Endometrial microvascular endothelial cells (primary cell): ENCODE data around the gene TAX1BP1. TPM values are rescaled to one million over a fixed set of nuclear protein-coding genes. Genes with fewer than 3 reads are reported as not detected.

Experiments
- in situ Hi-C: cut with HindIII; loops from 2 replicates; pipeline ENCODE4 v1.10.0; 2017; ENCODE audit warnings: low sequenced_read_pairs, low pct_unique_long_range_greater_than_20kb; ENCODE audit errors: inconsistent ontology term
- total RNA-seq: library from RNA; depleted of rRNA; stranded (reverse); fragments of >200 nt; gene quantifications from one replicate; pipeline ENCODE4 v1.2.3, GENCODE V29; 2015; ENCODE audit errors: inconsistent ontology term

Gene TAX1BP1
- total RNA-seq, 1 donor from 2014 or later: 42.3 TPM

DNA sequence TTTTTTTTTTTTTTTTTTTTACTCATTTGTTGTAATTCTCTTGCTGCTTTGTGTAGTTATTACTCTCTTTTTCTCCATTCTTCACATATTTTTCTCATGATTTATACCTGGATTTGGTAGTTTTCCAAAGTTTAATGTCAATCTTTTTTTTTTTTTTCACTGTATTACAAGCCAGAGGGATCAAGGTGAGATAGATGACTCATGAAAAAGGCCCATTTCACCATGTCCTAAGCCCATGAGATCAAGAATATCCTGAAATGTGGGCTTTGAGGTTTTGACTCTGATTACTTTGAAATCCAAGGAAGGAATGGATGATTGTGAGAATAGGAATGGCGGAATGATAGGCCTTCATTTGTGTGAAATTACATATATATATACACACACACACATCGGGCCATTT is 31.1 kb downstream of the TAX1BP1 start:
- in situ Hi-C loops: no loop called here

DNA sequence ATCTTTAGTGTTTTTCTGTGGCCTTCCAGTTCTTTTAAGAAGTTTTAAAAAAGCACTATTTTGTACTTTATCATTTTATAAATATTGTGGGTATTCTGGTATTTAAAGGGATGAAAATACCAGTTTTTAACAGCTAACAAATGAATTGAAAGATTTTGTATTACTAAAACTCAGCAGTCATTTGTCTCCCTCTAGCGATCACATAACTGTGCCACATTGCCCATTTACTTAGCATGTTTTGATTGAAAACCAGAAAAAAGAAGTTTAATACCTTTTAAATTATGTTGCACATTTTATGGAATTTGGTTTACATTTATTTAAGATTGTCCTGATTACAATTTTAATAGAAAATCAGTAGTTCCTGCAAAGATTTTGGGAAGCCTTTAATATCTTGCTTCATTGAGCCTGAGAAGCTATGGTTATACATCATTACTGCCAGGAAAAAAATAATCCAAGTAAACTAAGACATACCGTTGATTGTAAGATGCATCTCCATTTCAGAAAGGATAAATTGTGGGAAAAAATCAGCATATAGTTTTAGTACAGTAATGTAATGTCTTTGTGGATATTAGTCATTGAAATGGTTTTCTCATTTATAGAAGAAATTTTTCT is 34.9 kb downstream of the TAX1BP1 start:
- in situ Hi-C loops: no loop called here

DNA sequence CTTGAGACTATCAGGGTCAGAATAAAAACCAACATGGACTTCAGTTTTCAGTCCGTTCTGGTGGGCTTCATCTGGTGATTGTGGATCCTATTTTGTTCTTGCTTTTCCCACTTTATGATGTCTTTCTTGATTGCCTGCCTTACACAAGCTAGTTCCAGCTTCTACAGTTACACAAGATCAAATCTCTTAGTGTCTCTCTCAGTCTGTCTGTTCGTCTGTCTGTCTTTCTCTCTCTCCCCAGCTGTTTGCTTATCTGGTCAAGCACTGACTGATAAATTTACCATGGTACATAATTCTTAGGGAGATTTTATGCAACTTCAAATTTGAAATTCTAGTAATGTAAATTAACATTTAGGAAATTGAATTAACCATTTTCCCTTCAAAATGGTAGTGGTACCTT is 35.8 kb downstream of the TAX1BP1 start:
- in situ Hi-C loops: no loop called here

DNA sequence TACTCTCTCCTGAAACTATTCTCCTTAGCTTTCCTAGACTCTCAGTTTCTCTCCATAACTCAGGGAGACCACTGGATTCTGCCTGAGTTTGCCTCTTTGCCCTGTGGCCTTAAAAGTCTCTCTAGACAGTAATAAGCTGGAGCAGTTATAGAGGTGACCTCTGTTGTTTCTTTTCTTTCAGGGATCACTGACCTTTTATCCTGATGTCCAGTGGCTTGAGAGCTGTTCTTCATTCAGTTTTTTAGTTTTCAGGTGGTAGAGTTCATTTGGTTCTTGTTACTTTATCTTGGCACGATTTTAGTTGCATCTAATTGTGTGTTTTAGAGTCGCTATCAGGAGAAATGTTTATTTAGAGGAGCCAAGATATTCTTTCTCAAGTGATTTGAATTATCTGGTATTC is 37.7 kb downstream of the TAX1BP1 start:
- in situ Hi-C loops: no loop called here

DNA sequence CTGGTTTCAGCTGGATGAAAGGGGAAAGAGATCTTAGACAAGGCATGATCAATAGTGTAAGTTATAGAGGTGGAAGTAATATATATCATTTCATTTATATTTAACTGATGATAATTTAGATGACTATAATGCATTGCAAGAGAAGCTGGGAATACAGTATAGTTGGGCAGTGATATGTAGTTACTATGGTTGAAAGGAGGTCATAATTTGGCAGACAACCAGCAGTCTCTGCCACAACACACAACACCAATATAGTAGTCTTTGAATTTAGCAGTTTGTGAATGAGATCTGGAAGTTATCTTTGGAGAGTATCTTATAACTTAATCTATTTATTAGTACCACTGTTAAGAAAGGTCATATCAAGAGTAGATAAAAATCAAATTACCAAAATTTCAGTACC is 39.9 kb downstream of the TAX1BP1 start:
- in situ Hi-C loops: no loop called here

DNA sequence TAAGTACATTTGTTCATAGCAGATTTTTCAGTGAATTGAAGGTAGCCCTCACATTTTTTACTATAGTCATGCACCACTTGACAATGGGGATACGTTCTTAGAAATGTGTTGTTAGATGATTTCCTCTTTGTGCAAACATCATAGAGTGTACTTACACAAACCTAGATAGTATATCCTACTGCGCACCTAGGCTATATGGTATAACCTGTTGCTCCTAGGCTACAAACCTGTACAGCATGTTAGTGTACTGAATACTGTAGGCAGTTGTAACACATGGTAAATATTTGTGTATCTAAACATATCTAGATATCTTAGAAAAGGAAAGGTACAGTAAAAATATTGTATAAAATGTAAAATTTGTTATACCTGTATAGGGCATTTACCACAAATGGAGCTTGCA is 41.2 kb downstream of the TAX1BP1 start:
- in situ Hi-C loops: no loop called here

DNA sequence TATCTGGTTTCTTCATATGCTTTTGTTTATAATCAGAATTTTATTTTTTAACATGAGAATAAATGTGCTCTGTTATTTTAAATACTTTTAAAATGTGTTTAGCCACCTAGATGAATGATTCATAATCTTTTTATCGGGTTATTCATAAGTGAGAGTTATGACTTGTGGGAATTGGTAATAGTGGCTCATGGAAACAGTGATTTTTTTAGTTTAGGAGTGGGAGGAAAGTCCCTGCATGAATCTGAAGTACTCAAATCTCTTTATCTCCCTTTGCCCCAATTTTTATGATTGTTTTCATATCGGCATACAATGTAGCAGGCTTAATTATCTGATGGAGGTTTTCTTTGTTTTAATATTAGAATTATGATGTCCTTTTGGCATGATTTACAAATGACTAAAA is 42.9 kb downstream of the TAX1BP1 start:
- in situ Hi-C loops: no loop called here

DNA sequence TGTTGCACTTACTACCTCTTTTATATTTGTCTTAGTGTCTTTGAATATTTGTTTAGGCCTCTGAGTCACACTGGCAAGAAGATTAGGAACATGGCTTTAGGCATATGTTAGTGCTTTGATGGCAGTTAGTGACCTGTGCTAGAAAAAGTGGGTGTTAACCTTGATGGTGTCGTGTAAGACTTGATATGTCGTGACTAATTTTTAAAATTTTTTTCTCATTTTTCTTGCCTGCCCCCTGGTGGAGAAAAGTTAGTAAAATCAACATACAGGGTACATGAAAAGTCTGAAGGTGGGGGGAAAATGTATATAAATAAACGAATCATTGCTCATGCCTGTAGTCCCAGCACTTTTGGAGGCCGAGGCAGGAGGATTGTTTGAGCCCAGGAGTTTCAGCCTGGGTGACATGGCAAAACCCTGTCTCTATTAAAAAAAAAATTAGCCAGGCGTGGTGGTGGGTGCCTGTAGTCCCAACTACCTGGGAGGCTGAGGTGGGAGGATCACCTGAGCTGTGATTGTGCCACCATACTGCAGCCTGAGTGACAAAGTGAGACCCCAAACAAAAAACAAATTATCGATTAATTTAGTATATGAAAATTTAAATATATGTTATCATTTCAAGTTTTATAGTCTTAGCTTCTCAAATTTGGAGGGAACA is 44.6 kb downstream of the TAX1BP1 start:
- in situ Hi-C loops: no loop called here

DNA sequence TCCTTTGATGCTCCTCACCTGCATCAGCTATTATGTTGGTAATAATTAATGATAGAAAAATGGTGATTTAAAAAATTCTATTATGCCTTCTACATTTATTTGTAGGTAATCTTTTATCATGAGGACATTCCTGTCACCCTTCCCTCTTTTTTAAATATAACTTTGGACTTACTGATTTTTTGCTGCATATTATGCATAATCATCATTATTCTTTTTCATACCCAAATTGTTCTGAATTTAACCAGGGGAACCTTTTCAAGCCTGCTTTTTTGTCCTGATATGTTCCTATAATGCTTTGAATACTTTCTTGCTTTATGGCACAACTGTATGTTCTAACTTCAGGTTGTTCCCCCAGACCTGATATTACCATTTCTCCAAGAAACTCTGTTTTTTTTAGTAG is 48.5 kb downstream of the TAX1BP1 start:
- in situ Hi-C loops: no loop called here

DNA sequence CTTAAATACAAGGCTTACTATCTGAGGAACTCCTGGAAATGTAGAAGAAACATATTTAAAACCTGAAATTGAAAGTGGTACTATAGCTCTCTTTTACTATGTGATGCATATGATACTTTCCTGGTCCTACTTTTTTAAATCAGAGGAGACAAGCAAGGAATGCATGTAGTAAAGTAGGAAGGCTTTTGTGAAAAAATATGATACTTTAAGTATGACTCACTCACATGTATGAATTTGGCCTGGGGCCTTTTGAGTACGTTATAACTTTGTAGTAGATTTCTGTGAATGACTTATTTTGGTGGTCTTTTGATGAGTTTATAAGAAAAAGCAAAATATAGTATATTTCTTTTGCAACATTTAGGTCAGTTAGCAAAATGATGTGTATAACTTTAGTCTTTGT is 53.8 kb downstream of the TAX1BP1 start:
- in situ Hi-C loops: no loop called here

DNA sequence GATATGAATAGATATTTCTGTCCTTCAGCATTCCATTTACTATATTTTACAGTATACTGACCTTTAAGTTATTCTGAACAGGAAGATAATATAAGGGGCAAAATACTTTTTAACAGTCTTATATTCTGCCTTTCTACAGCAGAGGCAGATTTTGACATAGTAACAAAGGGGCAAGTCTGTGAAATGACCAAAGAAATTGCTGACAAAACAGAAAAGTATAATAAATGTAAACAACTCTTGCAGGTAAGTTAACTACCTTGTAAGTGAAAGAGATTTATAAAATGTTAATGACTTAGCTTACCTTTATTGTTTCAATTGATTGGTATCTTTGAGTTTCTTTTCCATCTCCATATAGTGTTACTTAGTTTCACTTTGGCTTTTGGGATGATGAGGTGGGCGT is 56.0 kb downstream of the TAX1BP1 start:
- in situ Hi-C loops: no loop called here

DNA sequence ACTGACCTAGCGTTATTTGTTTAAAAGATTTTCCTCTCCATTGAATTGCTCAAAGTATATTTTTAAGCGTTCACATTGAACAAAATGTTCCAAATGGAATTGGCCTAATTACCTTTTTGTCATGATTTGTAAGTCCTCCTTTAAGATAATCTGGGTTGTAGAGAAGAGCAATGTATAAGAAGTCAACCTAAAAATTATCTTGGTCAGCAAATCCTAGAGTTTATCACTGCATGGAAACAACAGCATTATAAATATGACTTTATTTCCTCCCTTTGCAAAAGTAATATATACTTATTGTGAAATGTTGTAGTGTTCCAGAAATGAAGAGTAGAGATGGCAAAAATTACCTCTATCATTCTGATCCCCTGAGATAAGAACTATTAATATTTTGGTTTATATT is 59.2 kb downstream of the TAX1BP1 start:
- in situ Hi-C loops: no loop called here

DNA sequence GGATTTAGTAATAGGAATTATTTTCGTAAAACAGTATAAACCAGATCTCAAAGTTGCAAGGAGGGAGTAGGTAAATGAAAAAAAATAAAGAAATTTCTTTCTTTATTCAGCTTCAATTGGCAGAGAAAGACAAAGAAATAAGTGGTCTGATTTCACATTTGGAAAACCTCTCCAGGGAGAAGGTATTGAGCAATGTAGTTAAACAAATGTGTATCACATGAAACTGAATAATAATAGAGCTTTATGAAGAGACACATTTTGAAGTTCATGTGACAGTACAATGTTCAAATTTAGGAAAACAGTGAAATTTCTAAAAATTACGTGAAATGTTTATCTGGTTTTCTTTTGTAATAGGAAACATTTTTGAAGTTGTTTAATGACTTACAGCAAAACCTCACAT is 63.0 kb downstream of the TAX1BP1 start:
- in situ Hi-C loops: no loop called here

DNA sequence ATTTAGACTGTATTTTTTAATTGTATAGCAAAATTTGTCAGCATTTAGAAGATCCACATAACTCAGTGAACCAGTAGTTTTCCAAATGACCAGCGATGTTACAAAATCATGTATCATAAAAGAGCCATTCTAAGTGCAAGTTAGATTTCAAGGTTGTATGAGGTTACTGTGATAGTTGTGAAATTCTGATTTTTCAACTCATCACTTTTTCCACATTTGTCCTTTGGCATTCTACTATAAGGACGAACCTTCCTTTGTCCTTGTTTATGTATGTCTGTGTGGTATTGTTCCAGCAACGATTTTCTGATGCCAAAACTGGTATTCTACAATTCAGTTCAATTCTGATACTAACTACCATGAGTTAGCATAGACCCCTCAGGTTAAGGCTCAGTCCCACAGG is 64.2 kb downstream of the TAX1BP1 start:
- in situ Hi-C loops: no loop called here

DNA sequence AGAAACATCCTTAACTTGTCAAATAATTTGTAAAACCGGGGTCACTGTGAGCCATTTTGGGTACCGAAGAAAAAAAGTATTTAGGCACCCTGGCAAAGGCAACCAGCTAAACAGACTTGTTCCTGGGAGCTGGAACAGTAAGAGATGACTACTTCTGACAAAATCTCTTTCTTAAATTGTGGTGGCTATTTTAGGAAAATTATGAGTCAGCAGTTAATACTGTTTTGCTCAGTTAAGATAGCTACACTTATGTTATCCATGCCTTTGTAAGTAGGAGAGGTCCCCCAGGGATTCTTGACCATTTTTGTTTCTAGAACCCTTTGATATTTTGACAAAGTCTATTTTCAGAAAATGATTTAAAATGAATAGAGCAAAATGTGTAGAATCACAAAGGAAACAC is 68.7 kb downstream of the TAX1BP1 start:
- in situ Hi-C loops: no loop called here

DNA sequence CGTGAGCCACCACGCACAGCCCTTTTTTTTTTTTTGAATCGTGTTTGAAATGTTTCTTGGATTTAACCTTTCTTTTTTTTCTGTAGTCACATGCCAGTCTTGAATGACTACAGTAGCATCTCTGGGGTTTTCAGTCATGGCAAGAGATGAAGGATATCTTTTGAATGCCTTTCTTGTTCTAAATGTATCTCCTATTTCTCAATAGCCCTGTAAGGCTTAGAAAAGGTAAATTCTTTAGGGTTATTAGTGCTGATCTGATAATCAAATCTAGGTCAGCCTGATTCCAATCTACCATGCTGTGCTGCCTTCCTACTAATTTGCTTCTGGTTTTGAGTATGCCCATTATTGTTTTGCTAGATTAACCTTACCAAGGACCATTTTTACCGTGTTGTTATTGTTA is 70.2 kb downstream of the TAX1BP1 start:
- in situ Hi-C loops: no loop called here

DNA sequence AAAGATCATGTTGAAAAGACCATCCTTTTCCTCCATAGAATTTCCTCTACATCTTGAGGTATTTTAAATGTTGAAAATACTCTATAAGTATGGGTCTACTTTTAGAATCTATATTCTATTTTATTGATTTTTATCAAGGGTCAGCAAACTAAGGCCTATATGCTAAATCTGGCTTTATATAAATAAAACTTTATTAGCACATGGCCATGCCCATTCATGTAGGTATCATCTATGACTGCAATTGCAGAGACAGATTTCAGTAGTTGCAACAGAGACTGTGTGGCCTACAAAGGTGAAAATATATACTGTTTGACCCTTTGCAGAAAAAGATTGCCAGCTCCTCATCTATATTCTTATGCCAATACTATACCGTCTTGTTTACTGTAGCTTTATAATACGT is 72.7 kb downstream of the TAX1BP1 start:
- in situ Hi-C loops: no loop called here

DNA sequence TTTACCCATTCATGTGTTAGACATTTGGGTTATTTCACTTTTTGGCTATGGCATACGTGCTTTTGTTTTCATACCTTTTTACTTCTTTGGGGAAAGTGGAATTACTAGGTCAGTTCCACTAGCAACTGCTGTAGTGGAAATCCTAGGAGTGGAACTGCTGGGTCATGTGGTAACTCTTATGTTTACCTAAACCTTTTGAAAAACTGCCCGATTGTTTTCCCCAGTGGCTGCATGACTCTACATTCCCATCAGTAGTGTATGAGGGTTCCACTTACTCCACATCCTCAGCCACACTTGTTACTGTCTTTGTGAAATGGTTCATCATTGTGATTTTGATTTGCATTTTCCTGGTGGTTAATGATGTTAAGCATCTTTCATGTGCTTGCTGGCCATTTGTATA is 82.3 kb downstream of the TAX1BP1 start:
- in situ Hi-C loops: no loop called here

DNA sequence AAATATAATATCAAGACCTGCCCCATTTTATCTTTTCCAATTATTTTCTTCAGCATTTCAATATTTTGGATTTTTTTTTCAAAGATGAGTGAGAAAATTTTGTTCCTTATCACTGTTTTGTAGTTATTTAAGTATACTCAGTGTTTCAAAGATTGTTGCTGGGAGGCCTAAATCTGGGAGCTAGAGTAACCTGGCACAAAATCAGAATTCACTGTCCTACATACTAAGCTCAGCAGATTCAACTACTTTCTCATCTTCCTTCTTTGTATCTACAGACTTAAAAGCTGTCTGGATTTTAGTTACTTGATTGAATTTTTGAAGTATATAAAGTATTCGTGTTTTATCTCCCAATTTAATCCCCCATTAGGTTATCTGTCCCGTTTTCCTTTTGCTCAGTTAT is 85.9 kb downstream of the TAX1BP1 start:
- in situ Hi-C loops: no loop called here

DNA sequence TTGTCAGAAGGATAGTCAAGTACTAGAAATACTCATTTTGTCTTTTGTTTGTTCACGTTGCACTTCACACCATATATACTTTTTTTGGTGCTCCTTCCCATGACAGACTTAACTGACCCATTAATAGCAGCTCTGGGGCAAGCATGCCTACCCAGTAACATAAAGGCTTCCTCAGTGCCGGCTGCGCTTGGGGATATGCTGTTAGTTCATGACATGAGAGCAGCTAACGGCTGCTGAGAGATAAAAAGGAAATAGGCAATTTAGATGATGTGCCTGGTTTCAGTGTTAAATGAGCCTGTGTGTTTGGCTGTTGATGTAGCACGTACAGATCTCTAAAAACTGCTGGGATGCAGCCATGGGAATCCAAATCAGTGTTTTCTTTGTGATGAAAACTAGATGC is 86.4 kb downstream of the TAX1BP1 start:
- in situ Hi-C loops: no loop called here
